Endodermal cell (in vitro differentiated cells): ENCODE data around the gene MOB2. TPM values are rescaled to one million over a fixed set of nuclear protein-coding genes. Genes with fewer than 3 reads are reported as not detected.

ENCODE experiments used
- DNase-seq: peaks from one replicate; pipeline ENCODE4 v3.0.0-alpha.2; 2017
- H3K27ac ChIP-seq: 2 replicates; pipeline ENCODE4 v1.5.1; 2013; ENCODE audit warnings: mild to moderate bottlenecking, low read depth, low read length, moderate library complexity
- H3K27me3 ChIP-seq: 2 replicates; pipeline ENCODE4 v1.6.1; 2013; ENCODE audit warnings: mild to moderate bottlenecking, low read length, moderate library complexity; ENCODE audit not compliant: insufficient read depth, control insufficient read depth, poor library complexity, severe bottlenecking
- H3K36me3 ChIP-seq: 2 replicates; pipeline ENCODE4 v1.7.0; 2013; ENCODE audit warnings: mild to moderate bottlenecking, low read length, moderate library complexity; ENCODE audit not compliant: control insufficient read depth, insufficient read depth
- H3K4me1 ChIP-seq: one replicate; pipeline ENCODE4 v1.7.0; 2013; ENCODE audit warnings: low read length; ENCODE audit not compliant: control insufficient read depth, insufficient read depth
- H3K4me3 ChIP-seq: 2 replicates; pipeline ENCODE4 v1.5.1; 2013; ENCODE audit warnings: mild to moderate bottlenecking, low read length, moderate library complexity
- H3K9ac ChIP-seq: 2 replicates; pipeline ENCODE4 v1.6.1; 2013; ENCODE audit warnings: mild to moderate bottlenecking, low read length, moderate library complexity; ENCODE audit not compliant: poor library complexity, severe bottlenecking; ENCODE audit errors: extremely low read depth
- H3K9me3 ChIP-seq: 2 replicates; pipeline ENCODE4 v1.6.1; 2013; ENCODE audit warnings: mild to moderate bottlenecking, low read length, moderate library complexity; ENCODE audit not compliant: control insufficient read depth
- H3K27ac Mint-ChIP-seq: 2 replicates; pipeline ENCODE4 v1.8.0; 2020; ENCODE audit warnings: mixed read lengths
- H3K27me3 Mint-ChIP-seq: 2 replicates; pipeline ENCODE4 v1.8.0; 2021; ENCODE audit warnings: mild to moderate bottlenecking, mixed read lengths; ENCODE audit not compliant: insufficient read depth
- H3K36me3 Mint-ChIP-seq: 2 replicates; pipeline ENCODE4 v1.8.0; 2020; ENCODE audit warnings: low read depth, mixed read lengths
- H3K4me1 Mint-ChIP-seq: 2 replicates; pipeline ENCODE4 v1.8.0; 2020; ENCODE audit warnings: mixed read lengths
- H3K4me3 Mint-ChIP-seq: 2 replicates; pipeline ENCODE4 v1.8.0; 2020; ENCODE audit warnings: mild to moderate bottlenecking, moderate library complexity, mixed read lengths
- H3K9me3 Mint-ChIP-seq: 2 replicates; pipeline ENCODE4 v1.8.0; 2020; ENCODE audit warnings: mild to moderate bottlenecking, mixed read lengths
- WGBS, 2 experiments: methylation state at CpG; one replicate each; pipeline versions ENCODE4 v1.1.5 to v1.1.7; 2013; ENCODE audit warnings: missing lambda C conversion rate in 2 of 2, mixed read lengths in 1 of 2; ENCODE audit not compliant: insufficient coverage in 1 of 2, insufficient read length in 1 of 2; 5-methylcytosine and 5-hydroxymethylcytosine counted together
- total RNA-seq, 2 donors: library from RNA; stranded (reverse); fragmentation: NEBNext Ultra II Directional in 1 of 2; extraction: Animal tissue kit (Norgen Biotek cat#: 25700) in 1 of 2; gene quantifications; 2 replicates in 1 of 2; 3 replicates in 1 of 2; pipeline ENCODE4 v1.2.1, GENCODE V29; 2021
- TF ChIP-seq, protein P1 (sequence below): fragments of 200-600 bp; sonication (generic); conservative IDR thresholded peaks from 2 replicates; pipeline ENCODE4 v1.5.0; 2021; ENCODE audit warnings: antibody characterized with exemption, mild to moderate bottlenecking

Gene MOB2
- total RNA-seq, 2 donors from 2014 or later, result 23.9 to 25.4 TPM

DNA sequence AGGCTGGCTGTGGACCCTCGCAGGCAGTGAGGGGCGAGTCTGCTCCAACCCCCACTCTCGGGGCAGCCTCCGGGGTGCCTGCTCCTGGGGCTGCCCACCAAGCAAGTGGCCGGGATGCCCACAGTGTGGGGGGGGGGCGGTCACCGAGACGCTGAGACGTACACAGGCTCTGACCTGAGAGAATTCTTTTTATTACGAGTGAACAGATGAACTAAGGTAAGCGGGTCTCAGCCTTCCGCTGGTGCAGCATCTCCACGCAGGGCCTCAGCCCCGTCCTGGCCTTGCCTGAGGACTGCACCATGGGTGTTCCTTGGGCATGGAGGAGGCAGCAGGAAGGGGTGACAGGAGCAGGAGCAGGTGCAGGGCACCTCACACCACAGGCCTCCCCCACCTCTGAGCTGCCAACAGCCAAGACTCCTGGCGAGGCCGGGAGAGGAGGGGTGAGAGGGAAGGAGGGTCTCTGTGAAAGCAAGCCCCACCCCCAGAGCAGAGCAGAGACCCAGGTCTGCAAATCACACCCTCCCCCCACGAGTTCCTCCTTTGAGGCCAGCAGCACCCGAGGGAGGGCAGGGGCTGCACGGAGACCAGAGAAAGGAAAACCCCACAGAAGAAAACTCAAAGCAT, 17.2 kb downstream of the MOB2 start:
- Mint-ChIP-seq H3K4me3 (no peak overlapping the region), H3K36me3 (peaks cover 6% of the 10 kb centered on the region), H3K4me1 (no peaks in the 10 kb centered on the region), H3K9me3 (no peaks in the 10 kb centered on the region), H3K27ac (no peak overlapping the region), H3K27me3 (no peaks in the 10 kb centered on the region)
- TF ChIP-seq, protein P1, sequence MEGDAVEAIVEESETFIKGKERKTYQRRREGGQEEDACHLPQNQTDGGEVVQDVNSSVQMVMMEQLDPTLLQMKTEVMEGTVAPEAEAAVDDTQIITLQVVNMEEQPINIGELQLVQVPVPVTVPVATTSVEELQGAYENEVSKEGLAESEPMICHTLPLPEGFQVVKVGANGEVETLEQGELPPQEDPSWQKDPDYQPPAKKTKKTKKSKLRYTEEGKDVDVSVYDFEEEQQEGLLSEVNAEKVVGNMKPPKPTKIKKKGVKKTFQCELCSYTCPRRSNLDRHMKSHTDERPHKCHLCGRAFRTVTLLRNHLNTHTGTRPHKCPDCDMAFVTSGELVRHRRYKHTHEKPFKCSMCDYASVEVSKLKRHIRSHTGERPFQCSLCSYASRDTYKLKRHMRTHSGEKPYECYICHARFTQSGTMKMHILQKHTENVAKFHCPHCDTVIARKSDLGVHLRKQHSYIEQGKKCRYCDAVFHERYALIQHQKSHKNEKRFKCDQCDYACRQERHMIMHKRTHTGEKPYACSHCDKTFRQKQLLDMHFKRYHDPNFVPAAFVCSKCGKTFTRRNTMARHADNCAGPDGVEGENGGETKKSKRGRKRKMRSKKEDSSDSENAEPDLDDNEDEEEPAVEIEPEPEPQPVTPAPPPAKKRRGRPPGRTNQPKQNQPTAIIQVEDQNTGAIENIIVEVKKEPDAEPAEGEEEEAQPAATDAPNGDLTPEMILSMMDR, result no peak
- Histone ChIP-seq H3K27me3 (no peaks in the 10 kb centered on the region), H3K4me1 (no peaks in the 10 kb centered on the region), H3K9ac (no peak overlapping the region), H3K4me3 (no peak overlapping the region), H3K9me3 (no peaks in the 10 kb centered on the region), H3K27ac (no peak overlapping the region), H3K36me3 (no peaks in the 10 kb centered on the region)
- 93 to 100% methylated on average over 6 to 19 of the region's 19 CpGs for WGBS, 2 experiments
- DNase-seq, result no peak

DNA sequence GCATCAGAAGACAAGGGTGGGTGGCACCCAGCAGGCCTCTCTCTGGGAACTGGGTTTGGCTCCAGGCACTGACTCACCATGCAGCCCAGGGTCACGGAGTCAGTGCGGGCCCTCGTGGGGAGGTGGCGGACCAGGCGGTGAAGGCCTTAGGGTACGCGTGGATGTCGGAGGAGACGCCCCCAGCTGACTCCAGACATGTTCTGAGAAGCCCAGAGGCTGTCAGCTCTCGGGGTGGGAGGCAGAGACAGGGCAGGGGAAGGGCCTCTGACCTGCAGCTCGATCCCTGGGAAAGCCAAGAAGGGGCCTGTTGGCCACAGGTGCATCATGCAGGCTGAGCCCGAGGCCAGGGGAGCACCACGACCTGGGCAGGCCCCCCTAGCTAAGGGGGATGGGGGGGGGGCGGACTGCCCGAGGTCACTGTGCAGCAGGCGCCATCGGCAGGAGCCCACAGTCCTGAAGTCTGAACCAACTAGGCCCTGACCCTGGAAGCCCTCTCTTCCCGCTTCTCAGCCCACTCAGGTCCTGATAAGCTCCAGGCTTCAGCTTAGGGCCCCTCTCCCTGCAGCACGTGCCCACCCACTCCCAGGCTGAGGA, 18.0 kb downstream of the MOB2 start:
- Histone ChIP-seq H3K27ac (no peak overlapping the region), H3K27me3 (no peaks in the 10 kb centered on the region), H3K9me3 (no peaks in the 10 kb centered on the region), H3K9ac (no peak overlapping the region), H3K4me3 (no peak overlapping the region), H3K36me3 (no peaks in the 10 kb centered on the region), H3K4me1 (no peaks in the 10 kb centered on the region)
- Mint-ChIP-seq H3K27ac (no peak overlapping the region), H3K9me3 (peaks cover 2% of the 10 kb centered on the region), H3K4me3 (no peak overlapping the region), H3K36me3 (peaks cover 6% of the 10 kb centered on the region), H3K4me1 (no peaks in the 10 kb centered on the region), H3K27me3 (no peaks in the 10 kb centered on the region)
- no peak for DNase-seq
- WGBS, 2 experiments, result 90 to 91% methylated on average over 8 to 19 of the region's 19 CpGs
- TF ChIP-seq, protein P1, result no peak

DNA sequence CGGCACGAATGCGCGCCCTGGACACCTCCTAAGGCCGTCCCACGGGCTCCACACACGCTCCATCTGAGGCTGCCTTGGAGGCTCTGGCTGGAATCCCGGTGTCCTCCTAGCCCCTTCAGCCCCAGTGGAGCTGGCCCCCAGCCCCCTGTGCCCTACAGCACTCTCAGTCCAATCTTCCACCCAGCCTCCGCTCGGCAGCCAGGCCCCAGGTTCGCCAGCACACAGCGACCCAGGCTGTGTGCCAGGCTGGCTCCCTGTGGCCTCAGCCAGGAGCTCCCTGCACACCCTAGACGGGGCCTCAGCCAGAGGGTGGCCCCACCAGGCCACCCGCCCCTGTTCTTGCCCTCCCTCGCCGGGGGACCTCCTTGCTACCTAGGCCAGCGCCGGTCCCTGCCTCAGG, 18.6 kb downstream of the MOB2 start:
- no peak overlapping the region for H3K27ac ChIP-seq
- no peak for DNase-seq
- H3K27me3 Mint-ChIP-seq, result no peaks in the 10 kb centered on the region
- H3K4me1 ChIP-seq, result no peaks in the 10 kb centered on the region
- no peak overlapping the region for H3K4me3 ChIP-seq
- TF ChIP-seq, protein P1, result no peak
- peaks cover 2% of the 10 kb centered on the region for H3K9me3 Mint-ChIP-seq
- no peak overlapping the region for H3K9ac ChIP-seq
- peaks cover 5% of the 10 kb centered on the region for H3K36me3 Mint-ChIP-seq
- no peaks in the 10 kb centered on the region for H3K9me3 ChIP-seq
- 92 to 100% methylated on average over 2 to 18 of the region's 18 CpGs for whole genome bisulfite sequencing, 2 experiments
- H3K36me3 ChIP-seq, result no peaks in the 10 kb centered on the region
- no peak overlapping the region for H3K27ac Mint-ChIP-seq
- H3K4me1 Mint-ChIP-seq, result no peaks in the 10 kb centered on the region
- H3K4me3 Mint-ChIP-seq, result no peak overlapping the region
- H3K27me3 ChIP-seq, result no peaks in the 10 kb centered on the region
